Testis (tissue), 3 donors: ENCODE measurements around the gene CFAP58. TPM values are rescaled to one million over a fixed set of nuclear protein-coding genes. Genes with fewer than 3 reads are reported as not detected.

Experiments used
- DNase-seq: peaks from one replicate; pipeline ENCODE4 v3.0.0-alpha.2; 2019
- H3K27ac ChIP-seq, 2 donors: fragments of 200-600 bp; sonication (generic); one replicate each; pipeline ENCODE4 v1.5.1; 2019
- H3K27me3 ChIP-seq: fragments of 200-600 bp; sonication (generic); one replicate; pipeline ENCODE4 v1.5.1; 2019
- H3K36me3 ChIP-seq: fragments of 200-600 bp; sonication (generic); one replicate; pipeline ENCODE4 v1.5.1; 2017; ENCODE audit warnings: low read depth; ENCODE audit errors: missing control alignments
- H3K4me1 ChIP-seq: fragments of 200-600 bp; sonication (generic); one replicate; pipeline ENCODE4 v1.5.1; 2019
- H3K4me3 ChIP-seq, 2 donors: fragments of 200-600 bp; sonication (generic); one replicate each; pipeline ENCODE4 v1.5.1; 2017 to 2019
- H3K9me3 ChIP-seq: fragments of 200-600 bp; sonication (generic); one replicate; pipeline ENCODE4 v1.5.1; 2017
- POLR2A ChIP-seq: fragments of 450-650 bp; IDR thresholded peaks from one replicate; pipeline ENCODE4 v1.6.1; 2017; ENCODE audit warnings: antibody characterized with exemption, mild to moderate bottlenecking, moderate library complexity
- WGBS, 2 donors: methylation state at CpG; one replicate each; pipeline ENCODE4 v1.1.5; 2018; 5-methylcytosine and 5-hydroxymethylcytosine counted together
- intact Hi-C: fragments of 100-400 bp; cut with DNase I; formaldehyde crosslinking; loops from one replicate; pipeline ENCODE4 v1.15.1; 2023; ENCODE audit warnings: low total_unique reads
- polyA plus RNA-seq: library from polyadenylated mRNA; stranded (reverse); fragments of 350-450 nt; fragmentation: Illumina TruSeq; extraction: RNeasy Lipid Tissue Mini Kit (QIAGEN cat#74804); gene quantifications from one replicate; pipeline ENCODE4 v1.2.3, GENCODE V29; 2014; ENCODE audit warnings: low read depth, low replicate concordance; ENCODE audit not compliant: insufficient read depth
- total RNA-seq, 2 donors: library from RNA; depleted of rRNA; stranded (reverse); fragments of >200 nt; gene quantifications; one replicate each; pipeline ENCODE4 v1.2.3, GENCODE V29; 2016
- TF ChIP-seq, protein P1 (sequence below), 3 experiments: fragments of 450-650 bp in 2 of 3; fragments of 200-600 bp in 1 of 3; sonication (generic) in 1 of 3; IDR thresholded peaks; one replicate each; pipeline ENCODE4 v1.5.1; 2016 to 2019; ENCODE audit warnings: antibody characterized with exemption in 3 of 3, mild to moderate bottlenecking in 2 of 3, moderate library complexity in 1 of 3

CFAP58 gene
- total and polyA plus RNA-seq, 3 donors from 2014 or later: 10.1 to 16.3 (median 14.6) TPM

DNA sequence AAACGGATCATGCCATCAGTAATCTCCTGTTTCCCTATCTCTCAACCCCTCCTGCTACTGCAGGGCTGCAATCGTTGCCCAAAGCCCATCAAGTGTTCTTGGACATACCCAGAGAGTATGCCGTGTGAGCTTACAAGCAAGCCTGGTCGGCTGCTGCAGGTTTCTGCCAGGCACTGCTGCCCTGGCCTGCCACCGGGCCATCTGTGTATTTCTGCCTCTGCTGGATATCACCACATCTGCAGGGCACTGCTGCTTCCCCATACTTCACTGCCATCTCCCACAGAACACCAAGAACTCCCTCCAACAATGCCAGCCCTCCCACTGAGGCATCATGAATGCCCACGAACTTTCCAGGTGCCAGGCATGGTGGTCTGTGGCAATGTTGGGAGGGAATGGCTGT is 149.3 kb downstream of the CFAP58 start:
- H3K27ac ChIP-seq: no peak overlapping the region
- no peak for TF ChIP-seq POLR2A
- TF ChIP-seq, protein P1, sequence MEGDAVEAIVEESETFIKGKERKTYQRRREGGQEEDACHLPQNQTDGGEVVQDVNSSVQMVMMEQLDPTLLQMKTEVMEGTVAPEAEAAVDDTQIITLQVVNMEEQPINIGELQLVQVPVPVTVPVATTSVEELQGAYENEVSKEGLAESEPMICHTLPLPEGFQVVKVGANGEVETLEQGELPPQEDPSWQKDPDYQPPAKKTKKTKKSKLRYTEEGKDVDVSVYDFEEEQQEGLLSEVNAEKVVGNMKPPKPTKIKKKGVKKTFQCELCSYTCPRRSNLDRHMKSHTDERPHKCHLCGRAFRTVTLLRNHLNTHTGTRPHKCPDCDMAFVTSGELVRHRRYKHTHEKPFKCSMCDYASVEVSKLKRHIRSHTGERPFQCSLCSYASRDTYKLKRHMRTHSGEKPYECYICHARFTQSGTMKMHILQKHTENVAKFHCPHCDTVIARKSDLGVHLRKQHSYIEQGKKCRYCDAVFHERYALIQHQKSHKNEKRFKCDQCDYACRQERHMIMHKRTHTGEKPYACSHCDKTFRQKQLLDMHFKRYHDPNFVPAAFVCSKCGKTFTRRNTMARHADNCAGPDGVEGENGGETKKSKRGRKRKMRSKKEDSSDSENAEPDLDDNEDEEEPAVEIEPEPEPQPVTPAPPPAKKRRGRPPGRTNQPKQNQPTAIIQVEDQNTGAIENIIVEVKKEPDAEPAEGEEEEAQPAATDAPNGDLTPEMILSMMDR (IDR thresholded peaks at IDR 0.05): no peak
- no peaks in the 10 kb centered on the region for H3K4me1 ChIP-seq
- no peaks in the 10 kb centered on the region for H3K36me3 ChIP-seq
- H3K9me3 ChIP-seq: no peaks in the 10 kb centered on the region
- no peak for DNase-seq
- no peak overlapping the region for H3K4me3 ChIP-seq
- 52 to 68% methylated on average over 5 to 6 of the region's 6 CpGs for WGBS, 2 donors
- H3K27me3 ChIP-seq: no peaks in the 10 kb centered on the region
- intact Hi-C loops: no loop called here

Other genes starting within 250 kb of the CFAP58 start
- gene SFR1, start 231.7 kb upstream of the CFAP58 start, total RNA-seq: 10 to 100 TPM; 14.7 to 42.8 TPM
- gene SFR1, start 231.7 kb upstream of the CFAP58 start, polyA plus RNA-seq: 25.3 TPM
- gene CFAP43, start 121.5 kb upstream of the CFAP58 start, total RNA-seq: 10 to 100 TPM; 37.8 to 72.8 TPM
- 60.7 TPM for gene CFAP43, start 121.5 kb upstream of the CFAP58 start, polyA plus RNA-seq
- gene GSTO1, start 98.9 kb upstream of the CFAP58 start, total RNA-seq: 10 to 100 TPM in 1 of 2 donors, 1 to 10 TPM in 1; 10.0 to 16.4 TPM
- 35.2 TPM for gene GSTO1, start 98.9 kb upstream of the CFAP58 start, polyA plus RNA-seq
- 10 to 100 TPM; 28.9 to 51.7 TPM for gene GSTO2, start 84.6 kb upstream of the CFAP58 start, total RNA-seq
- gene GSTO2, start 84.6 kb upstream of the CFAP58 start, polyA plus RNA-seq: 53.7 TPM
- 10 to 100 TPM; 21.6 to 29.5 TPM for gene ITPRIP, start 15.4 kb upstream of the CFAP58 start, total RNA-seq
- 21.5 TPM for gene ITPRIP, start 15.4 kb upstream of the CFAP58 start, polyA plus RNA-seq